NCI-H1092 (cell line): Measurements from ENCODE around the gene NPTX1.

ENCODE experiments used
- DNase-seq: peaks from one replicate; lab custom pipeline; 2025; lab: John Stamatoyannopoulos, UW

NPTX1 gene

GRCh38 chr17:80478487-80479245 is 2.3 kb upstream of the NPTX1 start:
- DNase-seq, result no peak

DNA sequence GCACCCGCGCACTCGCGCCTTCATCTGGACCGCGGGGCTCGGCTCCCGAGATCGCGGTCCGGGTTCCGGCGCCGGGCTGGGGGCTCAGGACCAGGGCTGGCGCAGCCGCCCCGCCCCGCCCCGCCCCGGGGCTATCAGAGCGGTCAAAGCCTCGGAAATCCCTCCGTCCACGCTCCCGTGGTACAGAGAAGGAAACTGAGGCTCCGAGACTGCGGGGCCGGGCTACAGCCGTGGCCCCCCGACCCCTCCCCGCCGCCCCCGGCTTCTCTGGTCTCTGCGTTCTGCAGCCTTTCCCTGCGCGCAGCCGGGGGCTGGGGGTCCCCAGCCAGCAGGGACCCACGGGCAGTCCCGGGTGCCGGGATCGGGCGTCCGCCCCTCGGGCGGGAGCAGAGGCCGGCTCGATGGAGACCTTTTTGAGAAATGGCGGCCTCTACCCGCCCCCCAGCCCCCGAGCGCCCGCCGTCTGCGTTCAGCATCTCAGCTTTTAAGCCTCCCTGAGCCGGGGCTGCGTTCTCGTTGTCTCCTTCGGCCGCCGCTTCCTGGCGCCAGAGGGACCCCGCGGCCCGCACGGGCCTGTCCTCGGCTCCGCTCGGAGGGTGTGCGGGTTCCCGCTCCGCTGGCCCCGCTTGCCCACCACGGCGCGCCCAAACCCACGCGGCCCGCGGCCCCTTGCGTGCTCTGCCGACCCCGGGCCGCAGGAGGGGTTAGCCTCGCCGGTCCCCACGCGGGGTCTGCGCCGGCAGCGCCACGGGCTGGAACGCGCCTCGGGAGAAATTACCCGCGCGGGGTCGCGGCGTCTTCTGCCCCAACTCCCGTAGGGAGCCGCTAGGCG is 1.5 kb upstream of the NPTX1 start:
- DNase-seq, result peak; percentile 63

DNA sequence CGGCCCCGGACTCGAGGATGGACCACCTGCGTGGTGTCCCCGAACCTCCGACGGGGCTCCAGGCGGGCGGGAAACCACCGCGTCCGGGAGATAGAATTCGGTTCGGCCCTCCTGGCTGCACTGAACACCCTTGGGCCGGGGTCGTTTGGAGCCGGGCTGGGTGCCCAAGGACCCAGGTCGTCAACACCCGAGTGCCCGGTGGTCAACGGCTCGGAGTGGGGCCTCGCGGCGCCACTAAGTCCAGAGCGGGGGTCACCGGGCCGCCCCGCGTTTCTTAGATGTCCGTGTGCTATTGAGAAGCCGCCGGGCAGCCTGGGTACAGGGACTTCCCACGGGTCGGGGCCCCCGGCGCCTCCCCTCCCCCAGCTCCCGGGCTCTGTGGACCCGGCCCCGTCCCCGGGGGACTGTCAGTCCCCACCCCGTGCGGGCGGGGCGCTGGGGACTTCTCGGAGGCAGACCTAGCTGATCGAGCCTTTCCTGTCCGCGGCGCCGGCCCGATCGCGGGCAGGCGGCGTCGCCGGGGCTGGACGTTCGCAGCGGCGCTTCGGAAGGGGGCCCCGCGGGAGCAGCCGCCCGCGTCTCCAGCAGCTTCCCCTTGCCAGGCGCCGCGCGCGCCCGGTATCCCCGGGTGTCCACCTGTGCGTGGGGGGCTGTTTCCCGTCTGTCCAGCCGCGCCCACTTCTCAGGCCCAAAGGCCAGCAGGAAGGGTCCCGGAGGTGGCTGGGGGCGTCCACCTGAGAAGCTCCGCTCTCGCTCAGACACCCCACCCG is 655 bp upstream of the NPTX1 start:
- peak; percentile 45 for DNase-seq

DNA sequence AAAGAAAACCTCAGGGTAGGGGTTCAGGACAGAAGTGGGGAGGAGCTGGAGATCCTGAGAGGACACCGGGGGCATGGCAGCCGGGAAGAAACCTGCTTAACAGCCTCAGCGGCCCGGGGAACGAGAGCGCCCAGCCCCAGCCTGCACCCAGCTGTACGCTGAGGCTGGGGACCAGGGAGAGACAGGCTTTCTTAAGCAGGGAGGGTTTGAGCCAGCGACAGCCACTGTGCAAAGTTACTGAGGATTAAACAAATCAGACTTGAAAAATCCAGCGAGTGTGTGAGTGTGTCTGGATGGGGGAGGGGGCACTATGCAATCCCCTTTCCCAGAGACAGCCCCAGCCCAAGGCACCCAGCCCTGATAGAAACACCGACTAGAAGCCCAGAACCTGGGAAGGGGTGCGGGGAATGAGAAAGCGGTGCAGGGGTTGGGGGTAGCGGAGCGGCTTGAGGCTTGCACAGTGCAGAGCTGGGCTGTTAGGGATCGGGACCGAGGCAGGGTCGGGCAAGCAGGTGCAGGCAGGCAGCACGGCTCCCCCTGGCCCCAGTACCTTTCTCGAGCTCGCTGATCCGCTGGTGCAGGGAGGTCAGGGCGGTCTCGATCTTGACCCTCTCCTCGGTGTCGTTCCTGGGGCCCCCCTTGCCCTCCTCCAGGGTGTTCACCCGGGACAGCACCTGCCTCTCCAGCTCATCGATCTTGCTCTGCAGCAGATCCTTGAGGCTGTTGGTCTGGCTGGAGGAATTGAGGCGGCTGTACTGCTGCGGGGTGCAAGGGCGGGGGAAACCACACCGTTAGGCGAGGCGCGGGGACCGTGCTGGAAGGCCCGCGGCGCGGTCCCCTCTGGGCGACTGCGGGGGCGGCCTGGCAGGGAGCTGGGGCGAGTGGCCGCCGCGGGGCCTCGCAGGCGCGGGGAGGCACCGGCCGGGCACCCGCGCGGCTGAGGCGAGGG is 1.2 kb downstream of the NPTX1 start:
- DNase-seq, result no peak

GRCh38 chr17:80474231-80474960 is 2.0 kb downstream of the NPTX1 start:
- DNase-seq, result no peak

- DNase-seq, result no peak
Measured at GRCh38 chr17:80473701-80474100, 2.7 kb downstream of the NPTX1 start.

DNA sequence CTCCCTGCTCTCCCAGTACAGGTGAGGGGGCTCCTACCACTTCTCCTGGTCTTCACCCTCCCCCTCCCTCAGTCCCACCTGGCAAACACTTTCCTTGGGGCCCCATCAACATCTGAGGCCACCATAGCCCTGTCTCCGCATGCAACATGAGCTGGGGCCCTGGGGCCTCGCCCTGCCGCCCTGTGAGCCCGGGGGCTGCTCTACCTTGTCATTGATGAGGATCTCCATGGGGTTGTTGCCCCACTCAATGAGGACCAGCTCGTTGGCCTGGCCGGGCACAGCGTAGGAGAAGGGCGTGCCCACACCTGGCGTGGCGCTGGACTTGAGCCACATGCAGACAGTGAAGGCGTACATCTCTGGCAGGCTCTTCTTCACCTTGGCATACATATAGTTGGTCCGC is 3.4 kb downstream of the NPTX1 start:
- DNase-seq, result no peak

DNA sequence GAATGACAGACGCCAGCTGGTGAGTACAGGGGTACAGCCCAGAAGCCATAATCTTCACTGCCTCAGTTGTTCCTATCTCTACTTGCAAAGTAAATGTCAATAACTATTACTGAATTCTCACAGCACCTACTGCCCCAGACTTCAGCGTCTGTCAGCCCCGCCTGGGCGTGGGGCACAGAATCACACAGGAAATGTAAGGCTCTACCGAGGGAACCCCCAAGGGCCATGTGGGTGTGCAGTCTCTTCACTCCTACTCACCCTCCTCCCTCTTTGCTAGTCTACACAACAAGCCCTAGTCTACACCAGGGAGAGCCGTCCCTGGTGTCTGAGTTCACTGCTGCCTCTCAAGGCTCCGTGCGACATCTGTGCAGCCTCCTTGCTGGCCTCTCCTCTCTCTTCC is 4.5 kb downstream of the NPTX1 start:
- DNase-seq, result no peak

- DNase-seq, result no peak
Measured at GRCh38 chr17:80470603-80471002, 5.8 kb downstream of the NPTX1 start.

GRCh38 chr17:80469667-80470066 is 6.7 kb downstream of the NPTX1 start:
- DNase-seq, result no peak

DNA sequence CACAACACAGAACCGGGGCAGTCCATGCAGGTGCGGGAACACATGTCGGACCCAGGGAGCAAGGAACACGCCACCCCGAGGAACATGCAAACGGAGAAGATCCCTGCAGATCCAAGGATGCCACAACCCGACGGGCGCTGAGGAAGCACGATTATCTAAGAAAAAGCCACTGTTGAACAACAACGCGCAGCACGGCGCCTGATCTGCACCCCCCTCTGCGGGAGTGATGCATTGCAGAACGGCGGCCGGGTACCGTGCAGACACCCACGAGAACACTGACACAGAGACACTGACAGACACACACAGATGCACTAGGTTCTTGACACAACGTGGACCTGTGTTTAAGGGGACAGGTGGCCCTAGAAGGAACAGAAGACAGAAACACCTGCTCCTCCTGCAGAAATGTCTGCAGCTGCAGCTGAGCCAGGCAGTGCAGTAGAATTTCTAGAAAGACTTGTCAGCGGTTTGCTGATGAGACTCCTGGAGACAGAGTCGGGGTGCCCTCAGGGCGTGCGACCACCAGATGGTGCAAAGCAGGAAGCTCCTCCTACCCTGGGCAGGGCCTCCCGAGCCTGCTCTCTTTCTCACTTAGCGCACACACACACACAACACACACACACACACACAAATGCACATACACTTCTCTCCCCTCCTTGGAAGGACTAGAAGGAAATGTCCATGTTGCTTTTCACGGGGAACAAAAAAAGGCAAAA is 7.5 kb downstream of the NPTX1 start:
- DNase-seq, result no peak

DNA sequence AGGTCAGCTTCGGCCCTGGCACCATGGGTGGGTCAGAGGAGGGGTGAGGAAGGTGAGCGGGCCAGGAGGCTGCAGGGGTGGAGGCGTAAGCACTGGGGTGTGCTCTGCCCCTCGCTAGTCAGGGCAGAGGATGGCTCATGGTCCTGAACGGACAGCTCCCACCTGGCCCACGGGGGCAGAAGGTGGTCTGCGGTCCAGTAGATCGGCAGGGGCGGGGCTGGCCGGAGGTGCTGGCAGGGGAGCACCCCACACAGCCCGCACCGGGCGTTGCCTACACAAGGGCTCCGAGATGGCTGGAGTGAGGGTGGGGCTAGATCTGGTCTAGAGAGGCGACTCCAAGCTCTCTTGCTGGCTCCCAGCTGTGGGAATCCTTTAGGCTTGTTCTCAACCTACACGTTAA is 8.2 kb downstream of the NPTX1 start:
- no peak for DNase-seq

GRCh38 chr17:80466188-80466705 is 10.2 kb downstream of the NPTX1 start:
- DNase-seq, result no peak

DNA sequence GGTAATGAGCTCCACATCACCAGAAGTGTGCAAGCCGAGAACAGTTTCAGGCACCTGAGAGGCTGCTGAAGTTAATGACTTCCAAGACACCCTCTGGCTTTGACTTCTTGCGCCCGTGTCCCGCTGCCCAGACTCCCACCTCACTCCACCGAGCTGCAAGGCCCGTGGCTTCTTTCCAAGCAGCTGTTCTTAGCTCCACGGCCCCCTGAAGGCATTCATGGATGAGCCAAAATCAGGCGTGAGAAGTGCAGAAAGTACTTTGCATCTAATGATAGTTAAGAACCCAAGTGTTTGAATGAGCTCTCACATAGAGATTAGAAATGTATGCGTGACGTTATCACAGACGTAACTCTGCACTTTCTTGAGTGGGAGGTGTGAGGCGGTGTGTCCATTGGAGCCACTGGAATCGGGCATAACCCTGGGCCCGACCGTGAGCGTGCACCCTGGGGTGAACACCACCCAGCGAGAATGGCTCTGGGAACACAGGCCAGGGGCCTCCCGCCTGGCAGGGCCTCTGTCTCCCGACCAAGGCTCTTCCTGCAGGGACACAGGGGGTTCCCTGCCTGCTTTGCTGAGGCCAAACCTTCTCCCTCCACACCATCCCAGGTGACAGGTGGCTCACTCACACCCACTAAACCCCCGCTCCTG is 11.0 kb downstream of the NPTX1 start:
- peak; percentile 11 for DNase-seq

GRCh38 chr17:80464486-80464885 is 11.9 kb downstream of the NPTX1 start:
- no peak for DNase-seq

DNA sequence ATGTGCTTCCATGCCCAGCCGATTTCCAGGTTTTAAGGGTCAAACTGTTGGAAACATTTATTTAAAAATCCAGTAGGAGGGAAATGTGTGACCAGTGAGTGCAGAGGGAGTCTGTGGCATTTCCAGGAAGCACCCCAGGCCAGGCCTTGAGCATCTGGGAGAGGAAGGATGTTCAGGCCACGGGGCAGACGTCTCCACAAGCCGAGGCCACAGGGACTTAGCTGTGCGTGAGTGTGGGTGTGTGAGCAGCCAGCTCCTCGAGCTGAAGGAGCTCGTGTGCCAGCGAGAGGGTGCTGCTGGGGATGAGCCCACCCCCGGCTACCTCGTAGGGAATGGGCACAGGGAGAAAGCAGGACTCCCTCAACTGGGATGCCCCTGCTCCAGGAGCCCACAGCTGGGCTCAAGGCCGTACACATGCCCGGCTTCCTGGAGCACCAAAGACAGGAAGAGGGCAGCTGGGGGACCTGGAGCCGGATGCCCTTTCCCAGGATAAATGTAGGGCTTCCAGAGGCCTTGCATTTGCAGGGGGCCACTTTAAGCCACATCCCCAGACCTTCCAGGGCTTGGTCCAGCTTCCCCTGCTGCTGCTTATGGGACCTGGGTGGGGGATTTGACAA is 12.5 kb downstream of the NPTX1 start:
- DNase-seq, result no peak

DNA sequence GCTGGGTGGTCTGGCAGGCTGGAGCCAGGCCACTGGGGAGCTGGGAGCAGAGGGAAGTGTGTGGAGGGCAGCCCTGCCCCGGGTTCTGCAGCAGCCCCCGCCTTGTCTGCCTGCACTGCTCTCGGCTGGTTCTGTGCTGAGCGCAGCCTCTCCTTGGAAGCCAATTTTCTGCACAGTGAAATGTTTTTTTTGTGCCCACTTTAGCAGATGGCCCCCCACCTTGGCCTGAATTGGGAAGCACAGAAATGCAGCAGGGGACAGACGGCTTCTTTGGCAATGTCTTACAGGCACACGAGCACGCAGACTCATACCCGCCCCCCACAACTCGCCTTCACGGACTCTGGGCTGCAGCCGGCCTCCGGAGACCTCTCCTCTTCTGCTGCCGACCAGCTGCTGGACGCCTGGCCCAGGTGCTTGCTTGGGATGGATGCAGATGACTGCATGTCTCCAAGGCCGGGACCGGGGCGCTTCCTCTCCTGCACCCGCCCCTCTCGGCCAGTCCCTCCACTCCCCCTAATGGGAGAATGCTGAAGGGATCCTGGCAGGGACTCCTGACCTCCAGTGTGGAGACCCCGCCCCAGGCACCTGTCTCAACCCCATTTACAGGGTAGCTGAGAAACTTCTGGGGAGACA is 14.8 kb downstream of the NPTX1 start:
- no peak for DNase-seq

DNA sequence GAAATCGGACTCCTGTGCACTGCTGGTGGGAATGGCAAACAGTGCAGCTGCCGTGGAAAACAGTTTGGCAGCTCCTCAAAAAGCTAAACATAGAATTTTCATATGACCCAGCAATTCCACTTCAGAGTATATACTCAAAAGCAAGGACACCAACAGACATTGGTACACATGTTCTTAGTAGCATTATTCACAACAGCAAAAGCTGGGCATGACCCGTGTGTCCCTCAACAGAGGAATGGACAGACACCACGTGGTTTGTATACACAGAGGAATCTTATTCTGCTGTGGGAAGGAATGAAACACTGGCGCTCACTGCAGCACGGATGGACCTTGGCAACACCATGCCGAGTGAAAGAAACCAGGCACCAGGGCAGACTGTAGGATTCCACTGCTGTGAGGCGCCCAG is 16.0 kb downstream of the NPTX1 start:
- DNase-seq, result no peak
